A549 (cell line): Measurements from ENCODE around the gene PTX4. TPM values are rescaled to one million over a fixed set of nuclear protein-coding genes. Genes with fewer than 3 reads are reported as not detected.

ENCODE experiments used
- ATAC-seq, 2 experiments: fragments of 200-7000 bp in 1 of 2; fragments of >200 bp in 1 of 2; cut with Nextera tagmentation in 1 of 2; cut with Tn5 transposase in 1 of 2; 3 replicates each; pipeline versions ENCODE4 v1.8.0 to v1.9.1; 2018 to 2020; ENCODE audit warnings: mild to moderate bottlenecking in 1 of 2, moderate library complexity in 1 of 2
- CTCF ChIA-PET: fragments of 300-600 bp; sonication (Branson Sonifier 250); formaldehyde crosslinking; extraction: SDS; loops from one replicate; lab custom pipeline; 2021; ENCODE audit warnings: antibody characterized with exemption, inconsistent platforms; lab: Yijun Ruan, JAX
- POLR2A ChIA-PET: fragments of 350-600 bp; formaldehyde crosslinking; extraction: SDS; loops from one replicate; lab custom pipeline; 2021; ENCODE audit warnings: antibody characterized with exemption, inconsistent platforms; lab: Yijun Ruan, JAX
- DNase-seq, 2 experiments: peaks; one replicate each; pipeline versions ENCODE4 v3.0.0 to v3.0.0-alpha.2; 2011 to 2016; ENCODE audit warnings: low read depth in 1 of 2, low spot score in 1 of 2
- FAIRE-seq: peaks from 2 replicates; lab custom pipeline; 2011; peaks lifted over from hg19 to GRCh38; lab: Jason Lieb, UNC
- H3K27ac ChIP-seq, 2 experiments: fragments of >200 bp; sonication (Bioruptor Twin); formaldehyde crosslinking; 3 replicates each; pipeline ENCODE4 v1.5.1; 2016 to 2017
- H3K4me1 ChIP-seq: fragments of >200 bp; sonication (Bioruptor Twin); formaldehyde crosslinking; 3 replicates; pipeline ENCODE4 v1.6.1; 2016
- H3K4me2 ChIP-seq: fragments of >200 bp; sonication (Bioruptor Twin); formaldehyde crosslinking; 3 replicates; pipeline ENCODE4 v1.6.1; 2016
- H3K4me3 ChIP-seq: fragments of >200 bp; sonication (Bioruptor Twin); formaldehyde crosslinking; 3 replicates; pipeline ENCODE4 v1.5.1; 2016
- H3K9me3 ChIP-seq: fragments of >200 bp; sonication (Bioruptor Twin); formaldehyde crosslinking; 3 replicates; pipeline ENCODE4 v1.6.1; 2016
- CBX2 ChIP-seq: fragments of 200-600 bp; sonication (generic); IDR thresholded peaks from 2 replicates; pipeline ENCODE4 v1.6.1; 2016; ENCODE audit warnings: low read depth, mild to moderate bottlenecking, borderline replicate concordance
- CHD4 ChIP-seq: fragments of 200-600 bp; sonication (generic); IDR thresholded peaks from 2 replicates; pipeline ENCODE4 v1.6.1; 2016; ENCODE audit warnings: antibody characterized with exemption, mild to moderate bottlenecking, borderline replicate concordance
- E2F6 ChIP-seq: IDR thresholded peaks from 2 replicates; pipeline ENCODE4 v1.6.1; 2012; ENCODE audit warnings: low read depth, borderline replicate concordance
- ESRRA ChIP-seq: fragments of 150-350 bp; IDR thresholded peaks from 2 replicates; pipeline ENCODE4 v1.6.1; 2014; ENCODE audit warnings: mild to moderate bottlenecking, low read length, borderline replicate concordance
- GATA3 ChIP-seq: IDR thresholded peaks from 2 replicates; pipeline ENCODE4 v1.6.1; 2012; ENCODE audit warnings: borderline replicate concordance
- HDAC2 ChIP-seq: fragments of 200-600 bp; sonication (generic); IDR thresholded peaks from 2 replicates; pipeline ENCODE4 v1.6.1; 2016
- HMGXB4 ChIP-seq: fragments of 250-450 bp; sonication (Bioruptor Pico); IDR thresholded peaks from 2 replicates; pipeline ENCODE4 v1.5.0; 2021; ENCODE audit warnings: mild to moderate bottlenecking, moderate library complexity, borderline replicate concordance
- HOXB13 ChIP-seq: fragments of 250-450 bp; sonication (Bioruptor Pico); IDR thresholded peaks from 2 replicates; pipeline ENCODE4 v1.5.0; 2020; ENCODE audit warnings: low read depth, mild to moderate bottlenecking, moderate library complexity
- HOXB5 ChIP-seq: fragments of 250-450 bp; sonication (Bioruptor Pico); IDR thresholded peaks from 2 replicates; pipeline ENCODE4 v1.5.0; 2020; ENCODE audit warnings: mild to moderate bottlenecking, moderate library complexity
- NR3C1 ChIP-seq: fragments of >200 bp; sonication (Bioruptor Twin); formaldehyde crosslinking; IDR thresholded peaks from 3 replicates; pipeline ENCODE4 v1.6.1; 2017
- POLR2A ChIP-seq: IDR thresholded peaks from 2 replicates; pipeline ENCODE4 v1.6.1; 2012; ENCODE audit warnings: mild to moderate bottlenecking, low read length
- TP53 ChIP-seq: fragments of 250-450 bp; sonication (Bioruptor Pico); IDR thresholded peaks from 2 replicates; pipeline ENCODE4 v1.5.0; 2021; ENCODE audit warnings: mild to moderate bottlenecking, moderate library complexity
- ZC3H11A ChIP-seq: fragments of 450-650 bp; IDR thresholded peaks from 2 replicates; pipeline ENCODE4 v1.6.1; 2014; ENCODE audit warnings: antibody characterized with exemption, mild to moderate bottlenecking
- ZNF302 ChIP-seq: fragments of 250-450 bp; sonication (Bioruptor Pico); IDR thresholded peaks from 2 replicates; pipeline ENCODE4 v1.9.0; 2021; ENCODE audit warnings: inconsistent platforms, mild to moderate bottlenecking, moderate library complexity
- WGBS: methylation state at CpG from one replicate; pipeline ENCODE4 v1.1.6; 2017; ENCODE audit errors: missing lambda C conversion rate; 5-methylcytosine and 5-hydroxymethylcytosine counted together
- polyA plus RNA-seq, 4 experiments: library from polyadenylated mRNA; depleted of rRNA in 3 of 4; stranded (reverse); fragments of >200 nt; fragmentation: RNase III in 1 of 4; extraction: RNeasy Plus Mini Kit Qiagen cat#74134 plus additional on column Dnase treatment in 1 of 4; gene quantifications; 2 replicates in 3 of 4; 3 replicates in 1 of 4; pipeline ENCODE4 v1.2.3, GENCODE V29; 2011 to 2017
- TF ChIP-seq, protein P1 (sequence below): IDR thresholded peaks from 2 replicates; pipeline ENCODE4 v1.6.1; 2012

The PTX4 gene
- polyA plus RNA-seq, 2 of the 4 experiments (the other 2 are of a cell fraction): not detected

DNA sequence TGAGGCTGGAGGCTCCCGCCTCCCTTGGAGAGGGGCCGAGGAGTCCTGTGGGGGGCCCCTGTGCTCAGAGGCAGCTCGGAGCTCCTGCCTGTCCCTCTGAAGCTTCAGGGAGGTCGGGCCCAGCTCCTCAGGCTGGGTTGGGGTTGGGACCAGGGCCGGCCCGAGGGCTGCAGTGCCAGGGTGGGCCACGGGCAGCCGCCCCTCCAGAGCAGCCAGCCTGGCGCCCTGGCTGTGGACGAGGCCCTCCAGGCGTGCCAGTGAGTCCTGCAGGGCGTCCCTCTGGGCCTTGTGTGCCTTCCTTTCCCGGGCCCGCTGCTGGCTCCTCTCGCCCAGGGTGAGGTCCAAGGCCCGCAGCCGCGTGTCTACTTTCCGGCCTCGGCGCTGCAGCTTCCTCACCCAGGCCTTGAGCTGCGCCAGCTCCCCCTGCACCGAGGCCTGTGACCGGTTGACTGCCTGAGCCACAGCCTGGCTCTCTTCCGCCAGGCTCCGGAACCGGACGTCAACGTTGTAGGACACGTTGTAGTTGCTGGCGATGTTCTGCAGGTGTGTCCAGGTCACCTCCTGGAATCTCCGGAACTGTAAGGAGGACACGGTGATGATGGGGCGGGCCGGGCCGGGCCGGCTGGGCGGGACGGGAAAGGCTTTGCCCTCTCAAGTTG, 1.2 kb downstream of the PTX4 start:
- Histone ChIP-seq H3K9me3 (no peaks in the 10 kb centered on the region), H3K4me3 (no peak overlapping the region), H3K4me2 (no peak overlapping the region), H3K4me1 (peaks cover 4% of the 10 kb centered on the region), H3K27ac (no peak overlapping the region)
- FAIRE-seq (no peak), ATAC-seq (no peak), DNase-seq (no peak)
- ChIA-PET POLR2A (no interaction called here), CTCF (interaction anchor here (0.6 kb wide), 1 partner anchor 66 kb away, joined by 5 read pairs; no protein-coding TSS in a partner anchor)
- 73% methylated on average over 28 of the region's 39 CpGs for WGBS
- TF ChIP-seq ESRRA: no peak
- TF ChIP-seq CHD4: no peak
- no peak for TF ChIP-seq HOXB13 (CRISPR knock-in tag)
- no peak for TF ChIP-seq ZC3H11A
- no peak for TF ChIP-seq CBX2
- TF ChIP-seq HDAC2: no peak
- no peak for TF ChIP-seq E2F6
- no peak for TF ChIP-seq TP53

- Histone ChIP-seq H3K4me3 (no peak overlapping the region), H3K27ac (no peak overlapping the region), H3K4me1 (no peaks in the 10 kb centered on the region), H3K9me3 (no peaks in the 10 kb centered on the region), H3K4me2 (no peak overlapping the region)
- FAIRE-seq (no peak), ATAC-seq (0 out of 6 replicates have a peak, but pooled peaks of 1 of the 2 experiments have one; percentile 3), DNase-seq (no peak)
- TF ChIP-seq, protein P1, sequence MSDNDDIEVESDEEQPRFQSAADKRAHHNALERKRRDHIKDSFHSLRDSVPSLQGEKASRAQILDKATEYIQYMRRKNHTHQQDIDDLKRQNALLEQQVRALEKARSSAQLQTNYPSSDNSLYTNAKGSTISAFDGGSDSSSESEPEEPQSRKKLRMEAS: no peak
- TF ChIP-seq GATA3 (no peak), HOXB5 (CRISPR knock-in tag) (no peak)
- POLR2A ChIA-PET: no interaction called here
- CTCF ChIA-PET: interaction anchor here (0.6 to 1.1 kb wide), 2 partner anchors 10 to 66 kb away, joined by 3 to 5 read pairs; no protein-coding TSS in a partner anchor
- WGBS: 66% methylated on average over 30 of the region's 33 CpGs
These were observed 2.0 kb downstream of the PTX4 start for GRCh38 chr16:1486551-1487390.

DNA sequence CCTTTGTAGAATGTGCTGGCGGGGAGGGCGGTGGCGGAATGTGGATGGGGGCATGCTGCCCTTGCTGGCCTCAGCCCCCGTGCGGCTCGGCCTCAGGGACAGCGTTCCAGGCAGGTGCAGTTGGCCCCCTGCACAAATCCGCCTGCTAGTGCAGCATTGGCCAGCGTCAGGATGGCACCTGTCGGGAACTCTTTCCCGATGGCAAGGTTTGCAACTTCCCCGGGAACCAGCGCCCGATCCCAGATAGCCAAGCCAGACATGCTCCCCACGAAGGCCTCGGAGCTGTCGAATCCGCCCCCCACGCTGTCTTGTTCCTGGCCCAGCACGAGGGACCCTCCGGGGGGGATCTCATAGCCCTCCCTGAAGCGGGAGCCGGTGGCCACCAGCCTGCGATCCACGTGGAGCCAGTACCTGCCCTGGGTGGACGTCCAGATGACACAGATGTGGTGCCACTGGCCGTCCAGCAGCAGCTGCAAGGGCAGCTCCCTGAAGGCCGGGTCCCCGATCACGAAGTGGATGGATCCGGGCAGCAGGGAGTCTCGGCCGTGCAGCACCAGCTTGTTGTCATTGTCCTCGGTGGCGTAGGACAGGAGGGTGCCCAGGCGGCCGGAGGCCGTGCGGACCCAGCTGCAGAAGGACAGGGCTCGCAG, 2.8 kb downstream of the PTX4 start:
- no peak overlapping the region for H3K4me2 ChIP-seq
- TF ChIP-seq HOXB5 (CRISPR knock-in tag) (no peak), ESRRA (no peak), ZNF302 (CRISPR knock-in tag) (no peak), NR3C1 (no peak), POLR2A (no peak), HMGXB4 (no peak)
- TF ChIP-seq, all 56 proteins: peak for 0
- WGBS: 84% methylated on average over 31 of the region's 40 CpGs
- no peak for DNase-seq
- no peaks in the 10 kb centered on the region for H3K9me3 ChIP-seq
- H3K4me1 ChIP-seq: no peaks in the 10 kb centered on the region
- H3K27ac ChIP-seq: no peak overlapping the region
- no peak for FAIRE-seq
- no peak overlapping the region for H3K4me3 ChIP-seq
- CTCF ChIA-PET: interaction anchor here (1.1 kb wide), 1 partner anchor 9 kb away, joined by 3 read pairs; no protein-coding TSS in a partner anchor
- no peak for ATAC-seq
- POLR2A ChIA-PET: no interaction called here
